ENCODE measurements around the gene PIM3. TPM values are rescaled to one million over a fixed set of nuclear protein-coding genes. Genes with fewer than 3 reads are reported as not detected.

The PIM3 gene
- total and polyA plus RNA-seq, 10 of the 15 experiments (the other 5 are each of a cell fraction or from before 2014, with no cell fraction given): 0.31 to 60.8 (median 12.4) TPM

- no peak overlapping the region for H2AFZ ChIP-seq (ENCODE audit: control insufficient read depth, low read depth, low read length)
- in situ Hi-C loops (cut with MboI) (no loop called here), intact Hi-C loops (cut with micrococcal nuclease; ENCODE audit: unreplicated experiment) (no loop called here)
- H3K9ac ChIP-seq (ENCODE audit: control insufficient read depth, insufficient read depth, low read length): no peak overlapping the region
- ChIA-PET RAD21 (ENCODE audit: unreplicated experiment) (interaction anchor here (0.6 to 0.7 kb wide), 2 partner anchors 24 to 66 kb away, joined by 3 to 4 read pairs; no protein-coding TSS in a partner anchor), SMC1A (ENCODE audit: uncharacterized antibody, unreplicated experiment) (interaction anchor here (1.3 kb wide), 1 partner anchor 28 kb away, joined by 3 read pairs; no protein-coding TSS in a partner anchor), POLR2A (no interaction called here), CTCF (interaction anchor here (1.1 to 2.3 kb wide), 3 partner anchors 12 to 72 kb away, joined by 3 to 9 read pairs (median 6); no protein-coding TSS in a partner anchor)
- H3K4me2 ChIP-seq (ENCODE audit: control insufficient read depth, insufficient read depth): no peak overlapping the region
- ATAC-seq (no peak), DNase-seq (ENCODE audit: low read depth, low spot score) (no peak), FAIRE-seq (no peak)
- H3K27ac ChIP-seq (ENCODE audit: control insufficient read depth, insufficient read depth): no peak overlapping the region
- no peaks in the 10 kb centered on the region for H3K27me3 ChIP-seq (replicated peaks in 1 of 2; ENCODE audit: control insufficient read depth in 2 of 2, insufficient read depth in 2 of 2, low read length in 1 of 2)
- no peaks in the 10 kb centered on the region for H4K20me1 ChIP-seq (ENCODE audit: control insufficient read depth, insufficient read depth)
- no peaks in the 10 kb centered on the region for H3K4me1 ChIP-seq (ENCODE audit: control insufficient read depth, insufficient read depth, low read length)
- no peaks in the 10 kb centered on the region for H3K79me2 ChIP-seq (ENCODE audit: control insufficient read depth, insufficient read depth, low read length)
- no peak overlapping the region for H3K4me3 ChIP-seq
- BruUV-seq (replicated peaks): no TSS peak
- H3K36me3 ChIP-seq (ENCODE audit: control insufficient read depth in 2 of 2, insufficient read depth in 2 of 2, low read length in 1 of 2): no peaks in the 10 kb centered on the region
- TF ChIP-seq, protein P1, sequence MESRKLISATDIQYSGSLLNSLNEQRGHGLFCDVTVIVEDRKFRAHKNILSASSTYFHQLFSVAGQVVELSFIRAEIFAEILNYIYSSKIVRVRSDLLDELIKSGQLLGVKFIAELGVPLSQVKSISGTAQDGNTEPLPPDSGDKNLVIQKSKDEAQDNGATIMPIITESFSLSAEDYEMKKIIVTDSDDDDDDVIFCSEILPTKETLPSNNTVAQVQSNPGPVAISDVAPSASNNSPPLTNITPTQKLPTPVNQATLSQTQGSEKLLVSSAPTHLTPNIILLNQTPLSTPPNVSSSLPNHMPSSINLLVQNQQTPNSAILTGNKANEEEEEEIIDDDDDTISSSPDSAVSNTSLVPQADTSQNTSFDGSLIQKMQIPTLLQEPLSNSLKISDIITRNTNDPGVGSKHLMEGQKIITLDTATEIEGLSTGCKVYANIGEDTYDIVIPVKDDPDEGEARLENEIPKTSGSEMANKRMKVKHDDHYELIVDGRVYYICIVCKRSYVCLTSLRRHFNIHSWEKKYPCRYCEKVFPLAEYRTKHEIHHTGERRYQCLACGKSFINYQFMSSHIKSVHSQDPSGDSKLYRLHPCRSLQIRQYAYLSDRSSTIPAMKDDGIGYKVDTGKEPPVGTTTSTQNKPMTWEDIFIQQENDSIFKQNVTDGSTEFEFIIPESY (IDR thresholded peaks at IDR 0.05): no peak
- TF ChIP-seq HCFC1 (IDR thresholded peaks at IDR 0.05; ENCODE audit: low read length) (no peak), ZBED1 (IDR thresholded peaks at IDR 0.05; ENCODE audit: borderline replicate concordance) (no peak), SIX5 (IDR thresholded peaks at IDR 0.05; ENCODE audit: low read depth, low read length, severe bottlenecking) (no peak), RFX5 (IDR thresholded peaks at IDR 0.05; ENCODE audit: low read depth, low read length) (no peak), TCF12 (IDR thresholded peaks at IDR 0.05; ENCODE audit: low read depth, low read length) (no peak), SREBF2 (IDR thresholded peaks at IDR 0.05; ENCODE audit: low read length) (no peak), MEF2A (IDR thresholded peaks at IDR 0.05; ENCODE audit: insufficient read depth, low read depth, low read length) (no peak), NFXL1 (IDR thresholded peaks at IDR 0.05; ENCODE audit: borderline replicate concordance) (no peak), BACH1 (IDR thresholded peaks at IDR 0.05; ENCODE audit: borderline replicate concordance) (no peak)
- WGBS (ENCODE audit: insufficient coverage, insufficient replicate concordance, low lambda C conversion rate, missing lambda C conversion rate): 55% methylated on average over 7 of the region's 7 CpGs
- H3K9me3 ChIP-seq (replicated peaks; ENCODE audit: control insufficient read depth, insufficient read depth, low read length): no peaks in the 10 kb centered on the region
Measured at GRCh38 chr22:50002791-50003190, 42.2 kb downstream of the PIM3 start.
